Hair follicle dermal papilla cell (primary cell): ENCODE results near the gene TRMT2B. TPM values are rescaled to one million over a fixed set of nuclear protein-coding genes. Genes with fewer than 3 reads are reported as not detected.

Experiments used
- total RNA-seq: library from RNA; depleted of rRNA; stranded (reverse); fragments of >200 nt; gene quantifications from 2 replicates; pipeline ENCODE4 v1.2.3, GENCODE V29; 2012

The TRMT2B gene
- total RNA-seq: 8.9 and 12.0 TPM in 2 replicates

GRCh38 chrX:101051549-101052302, at the start of gene TRMT2B:
TRMT2B (minus strand) TSS chrX:101052111; CDS start chrX:101042289, 9,822 bp downstream.

GRCh38 chrX:101097546-101098453, 45.9 kb upstream of the TRMT2B start, which contains the start of gene CENPI:
CENPI (plus strand) TSS chrX:101098204; CDS start chrX:101101071, 2,867 bp downstream.

GRCh38 chrX:101078716-101079598, 27.0 kb upstream of the TRMT2B start, which contains the start of gene TMEM35A:
TMEM35A (plus strand) TSS chrX:101078879; CDS start chrX:101079003, 124 bp downstream.

GRCh38 chrX:100969408-100969807, 82.5 kb downstream of the TRMT2B start, which contains the start of gene ARL13A:
ARL13A (plus strand) TSS chrX:100969708; CDS start chrX:100973690, 3,982 bp downstream.

Other genes starting within 250 kb of the TRMT2B start
- gene CSTF2, start 231.7 kb downstream of the TRMT2B start, total RNA-seq: 8.9 and 9.7 TPM in 2 replicates
- gene NOX1, start 177.8 kb downstream of the TRMT2B start, total RNA-seq: not detected in 2 replicates
- gene XKRX, start 123.2 kb downstream of the TRMT2B start, total RNA-seq: not detected in 2 replicates
- gene ARL13A, start 82.4 kb downstream of the TRMT2B start, total RNA-seq: not detected in 2 replicates
- gene TMEM35A, start 26.8 kb upstream of the TRMT2B start, total RNA-seq: 1.8 and 2.6 TPM in 2 replicates
- gene CENPI, start 46.1 kb upstream of the TRMT2B start, total RNA-seq: 6.0 and 6.1 TPM in 2 replicates
- 3.0 and 3.4 TPM in 2 replicates for gene DRP2, start 167.7 kb upstream of the TRMT2B start, total RNA-seq
- gene TAF7L, start 239.2 kb upstream of the TRMT2B start, total RNA-seq: 0.16 TPM in 1 of 2 replicates, not detected in the other